HG03175 (cell line): ENCODE results near the gene FAM241B.

Experiments
- ATAC-seq: cut with Tn5 transposase; IDR thresholded peaks from one replicate; pipeline ENCODE4 v1.9.1; 2021; ENCODE audit warnings: mild to moderate bottlenecking, moderate library complexity; ENCODE audit not compliant: unreplicated experiment

The FAM241B gene

DNA sequence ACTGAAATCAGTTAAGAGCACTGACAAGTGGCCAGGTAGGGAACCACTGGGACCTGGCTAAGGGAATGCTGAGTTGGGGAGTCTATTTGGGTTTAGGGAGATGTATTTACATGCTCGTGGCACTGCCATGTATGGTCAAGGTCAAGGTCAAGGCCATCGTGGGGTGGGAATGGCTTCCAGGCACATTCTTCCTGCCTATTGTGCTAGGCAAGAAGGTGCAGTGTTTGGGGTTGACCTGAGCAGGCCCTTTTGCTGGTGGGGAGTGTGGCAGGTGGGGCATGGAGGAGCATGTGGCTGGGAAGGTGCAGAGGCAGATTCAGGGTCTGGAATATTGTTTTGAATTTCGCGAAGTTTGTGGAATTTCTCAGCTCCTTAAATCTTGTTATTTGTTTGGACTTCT, 17.8 kb downstream of the FAM241B start:
- no peak for ATAC-seq

DNA sequence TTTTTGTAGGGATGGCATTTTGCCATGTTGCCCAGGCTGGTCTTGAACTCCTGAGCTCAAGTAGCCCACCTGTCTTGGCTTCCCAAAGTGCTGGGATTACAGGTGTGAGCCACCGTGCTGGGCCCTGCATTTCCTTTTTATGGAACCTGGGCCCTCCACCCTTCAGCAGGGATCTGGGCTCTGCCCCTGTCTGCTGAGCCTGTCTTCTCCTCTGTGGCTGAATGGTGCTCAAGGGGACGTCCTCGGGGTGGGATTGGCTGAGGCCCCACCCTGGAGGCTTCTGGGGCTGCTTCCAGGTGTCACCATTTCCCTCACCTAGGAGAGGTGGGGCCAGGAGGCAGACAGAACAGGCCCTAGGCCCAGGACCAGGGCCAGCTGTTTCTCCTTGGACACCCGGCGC, 18.4 kb downstream of the FAM241B start:
- ATAC-seq, result no peak

DNA sequence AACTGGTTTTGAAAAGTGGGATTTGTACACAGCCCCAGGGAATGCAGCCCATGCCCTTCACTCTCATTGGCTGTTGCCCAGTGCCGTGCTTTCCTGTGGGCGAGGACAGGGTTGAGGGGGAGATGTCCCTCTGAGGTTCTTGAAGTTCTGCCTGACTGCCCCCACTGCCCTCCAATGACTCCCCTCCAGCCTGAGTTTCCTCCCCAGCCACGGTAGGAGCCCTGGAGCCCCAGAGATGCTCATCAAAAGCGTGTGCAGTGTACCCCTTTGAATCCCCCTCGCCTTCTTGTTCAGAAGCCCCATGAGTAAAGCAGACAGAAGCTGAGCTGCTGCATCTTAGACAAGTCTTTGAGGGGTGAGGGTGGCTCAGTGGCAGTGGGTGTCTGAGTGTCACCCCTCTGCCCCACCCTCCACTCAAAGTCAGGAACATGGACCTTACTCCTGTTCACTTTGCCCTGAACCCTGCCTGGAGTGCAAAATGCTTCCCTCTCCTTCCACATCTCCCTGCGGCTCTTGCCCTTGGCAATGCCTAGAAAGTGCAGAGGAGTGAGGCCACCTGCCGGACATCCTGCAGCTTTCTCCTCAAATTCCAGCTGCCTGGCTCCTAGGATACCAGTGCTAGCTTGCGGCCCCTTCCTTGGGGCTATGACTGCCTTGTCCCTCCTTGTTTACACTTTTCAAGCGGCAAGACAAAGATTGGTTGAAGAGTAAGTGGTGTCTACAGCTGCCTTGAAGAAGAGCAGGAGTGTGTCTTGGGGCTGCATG, 19.9 kb downstream of the FAM241B start:
- ATAC-seq, result no peak

DNA sequence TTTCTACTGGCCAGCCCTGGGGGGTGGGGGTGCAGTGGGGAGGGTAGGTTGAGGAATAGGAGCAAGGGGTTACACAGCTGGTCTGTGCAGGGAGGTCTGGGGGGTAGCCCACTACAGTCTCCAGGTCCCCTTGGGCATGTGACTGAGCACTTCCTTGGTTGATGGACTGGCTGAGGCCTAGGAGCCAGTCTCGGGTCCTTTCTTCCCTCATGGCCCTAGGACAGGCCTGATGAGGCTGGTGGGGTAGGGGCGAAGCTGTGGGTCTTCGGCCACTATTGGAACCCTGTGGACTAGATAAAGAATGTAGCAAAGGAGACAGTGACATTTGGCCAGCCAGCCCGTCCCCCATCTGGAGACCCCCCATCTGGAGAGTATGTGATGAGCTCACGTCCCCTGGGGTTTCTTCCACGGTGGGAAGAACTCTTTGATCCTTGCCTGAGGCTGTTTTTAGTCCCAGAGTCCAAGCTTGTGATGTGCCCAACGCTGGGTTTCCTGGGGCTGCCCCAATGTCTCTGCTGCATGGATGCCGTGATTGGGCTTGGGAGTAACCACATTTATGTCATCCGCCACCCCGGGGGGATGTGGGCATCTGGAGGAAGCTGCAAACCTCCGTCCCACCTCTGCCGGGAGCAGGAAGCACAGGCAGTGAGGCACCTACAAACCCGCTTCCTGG, 20.7 kb downstream of the FAM241B start:
- ATAC-seq, result no peak

DNA sequence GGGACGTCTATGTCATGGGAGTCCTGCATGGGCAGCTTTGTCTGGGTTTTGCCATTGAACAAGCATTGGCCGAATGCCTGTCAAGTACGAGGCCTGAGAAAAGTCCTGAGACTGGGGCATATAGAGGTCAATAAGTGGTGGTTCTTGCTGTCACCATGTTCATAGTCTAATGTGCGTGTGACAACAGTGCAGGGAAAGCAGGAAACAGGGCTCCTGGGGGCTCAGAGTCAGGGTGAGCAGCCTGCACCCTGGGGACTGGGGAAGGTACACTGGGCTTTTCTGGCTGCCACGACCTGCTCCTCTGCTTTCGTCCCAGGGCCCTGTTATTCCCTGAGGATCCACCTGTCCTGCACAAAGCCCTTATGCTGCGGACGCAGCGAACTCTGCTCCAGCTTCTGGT, 21.3 kb downstream of the FAM241B start:
- ATAC-seq, result no peak

DNA sequence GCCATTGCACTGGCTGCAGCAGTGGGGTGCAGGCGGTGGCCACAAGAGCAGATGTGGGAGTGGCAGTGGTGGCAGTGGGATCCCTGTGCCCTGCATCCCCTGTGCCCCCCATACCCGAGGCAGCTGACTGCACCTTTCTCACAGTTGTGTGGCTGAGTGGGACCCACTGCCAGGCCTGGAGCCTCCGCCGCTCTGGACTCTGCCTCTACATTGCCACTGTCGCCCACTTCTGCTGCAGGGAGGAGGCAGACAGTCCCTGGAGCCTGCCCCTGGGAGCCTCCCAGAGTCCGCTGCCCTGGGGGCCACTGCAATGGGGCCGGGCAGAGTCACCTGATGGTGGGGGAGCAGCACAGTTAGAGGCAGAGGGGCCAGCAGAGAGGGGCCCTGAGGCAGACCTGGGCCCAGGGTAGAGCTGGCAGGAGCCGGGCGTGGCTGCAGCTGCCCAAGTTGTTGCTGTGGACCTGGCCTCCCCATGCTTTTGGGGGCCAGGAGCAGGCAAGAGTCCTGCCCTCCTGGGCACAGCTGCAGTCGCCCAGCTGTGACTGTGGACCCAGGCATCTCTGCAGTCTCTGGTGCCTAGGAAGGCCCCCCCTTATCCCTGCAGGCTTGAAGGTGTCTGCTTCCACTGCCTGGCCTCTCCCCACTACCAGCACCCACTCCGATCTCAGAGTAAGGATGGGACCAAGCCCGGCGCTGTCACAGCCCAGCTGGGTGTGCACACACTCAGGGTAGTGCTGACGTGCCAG, 22.2 kb downstream of the FAM241B start:
- no peak for ATAC-seq

DNA sequence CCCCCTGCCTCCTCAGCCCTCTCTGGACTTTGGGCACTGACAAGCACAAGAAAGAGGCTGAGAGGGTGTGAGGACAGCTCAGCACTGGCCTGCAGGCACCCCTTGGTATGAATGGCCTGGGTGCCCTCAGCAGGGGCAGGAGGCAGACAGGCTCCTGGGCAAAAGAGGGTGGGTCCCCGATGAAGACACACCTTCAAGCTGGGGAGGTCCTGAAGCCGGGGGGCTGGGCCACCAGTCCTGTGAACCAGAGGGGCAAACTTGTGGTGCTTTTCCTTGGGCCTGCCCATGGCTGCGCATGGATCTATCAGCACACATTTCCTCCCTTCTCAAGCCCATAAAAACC, 22.8 kb downstream of the FAM241B start:
- ATAC-seq, result no peak

DNA sequence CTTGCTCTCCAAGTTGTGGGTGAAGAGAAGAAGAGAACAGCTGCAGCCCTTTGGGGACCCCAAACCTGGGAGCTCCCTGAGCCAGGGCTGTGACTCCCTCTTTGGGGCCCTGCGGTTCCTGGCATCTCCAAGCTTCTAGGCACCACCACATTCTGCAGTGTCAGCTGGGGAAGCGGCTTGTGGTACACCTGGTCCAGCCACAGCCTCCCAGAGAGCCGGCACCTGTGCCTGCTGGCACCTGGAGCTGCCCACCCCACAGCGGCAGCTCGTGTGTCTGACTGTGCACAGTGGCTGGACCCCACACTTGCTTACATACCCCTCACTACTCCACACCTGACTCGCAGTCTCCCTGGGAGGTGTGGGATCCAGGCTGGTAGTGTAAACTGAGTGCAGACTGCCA, 23.5 kb downstream of the FAM241B start:
- no peak for ATAC-seq

DNA sequence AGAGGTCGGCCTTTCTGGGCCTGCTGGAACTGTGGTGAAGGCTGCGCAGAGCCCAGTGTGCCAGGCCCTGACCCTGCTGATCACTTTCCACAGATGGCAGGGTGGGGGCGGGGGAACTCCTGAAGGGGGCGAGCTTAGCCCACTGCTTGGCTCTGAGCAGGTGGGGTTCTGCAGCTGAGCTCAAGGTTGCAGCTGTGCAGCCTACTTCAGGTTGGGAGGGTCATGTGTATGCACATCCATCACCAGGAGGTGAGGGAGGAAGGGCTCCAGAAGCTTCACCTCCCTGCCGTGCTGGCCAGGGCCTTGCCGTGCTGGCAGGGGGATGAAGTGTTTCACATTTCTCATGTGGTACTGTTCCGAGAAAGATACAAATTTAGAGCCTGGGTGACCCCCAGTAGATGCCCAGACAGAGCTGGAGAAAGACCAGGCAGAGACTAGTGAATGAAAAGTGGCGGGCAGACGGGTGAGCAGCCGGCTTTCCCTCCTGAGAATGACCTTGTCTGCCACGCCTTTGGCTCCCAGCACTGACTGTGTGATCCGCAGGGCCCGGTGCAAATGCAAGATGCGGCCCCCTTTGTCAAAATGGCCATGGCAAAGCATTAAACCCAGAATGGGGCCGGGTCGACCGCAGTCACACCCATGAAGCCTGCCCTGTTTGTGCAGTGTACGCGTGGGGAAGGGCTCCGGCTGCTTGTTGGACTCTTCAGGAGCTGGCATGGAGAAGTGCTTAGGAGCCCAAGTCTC, 25.2 kb downstream of the FAM241B start:
- ATAC-seq, result no peak

DNA sequence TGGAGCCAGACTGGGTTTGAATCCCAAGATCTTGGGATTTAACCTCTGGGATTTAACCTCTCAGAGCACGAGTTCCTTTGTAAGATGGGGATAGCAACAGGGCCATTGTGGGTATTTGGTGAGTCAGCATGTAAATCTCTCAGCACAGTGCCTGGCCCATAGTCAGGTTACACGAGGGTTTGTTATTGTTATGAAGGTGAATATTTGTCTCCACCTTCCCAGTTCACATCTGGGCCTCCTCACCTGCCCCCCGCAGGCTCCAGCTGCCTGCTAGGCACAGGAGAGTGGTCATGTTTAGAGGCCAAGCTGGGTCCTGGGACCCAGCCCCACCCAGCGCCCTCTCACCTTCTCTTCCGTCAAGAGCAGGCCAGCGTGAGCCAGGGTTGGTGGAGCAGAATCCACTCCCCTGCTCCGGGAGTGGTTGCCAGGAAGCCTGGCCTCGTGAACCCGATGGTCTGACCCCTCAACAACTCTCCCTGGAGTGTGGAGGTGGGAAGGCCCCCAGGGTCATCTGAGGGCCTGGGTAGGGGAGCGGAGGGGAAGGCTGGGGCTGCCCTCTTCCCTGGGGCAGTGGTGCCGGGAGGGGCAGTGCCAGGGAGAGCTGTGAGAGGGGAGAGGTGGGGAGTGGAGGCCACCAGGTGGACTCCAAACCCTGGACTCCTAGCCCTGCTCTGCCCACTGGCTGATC, 26.0 kb downstream of the FAM241B start:
- no peak for ATAC-seq

DNA sequence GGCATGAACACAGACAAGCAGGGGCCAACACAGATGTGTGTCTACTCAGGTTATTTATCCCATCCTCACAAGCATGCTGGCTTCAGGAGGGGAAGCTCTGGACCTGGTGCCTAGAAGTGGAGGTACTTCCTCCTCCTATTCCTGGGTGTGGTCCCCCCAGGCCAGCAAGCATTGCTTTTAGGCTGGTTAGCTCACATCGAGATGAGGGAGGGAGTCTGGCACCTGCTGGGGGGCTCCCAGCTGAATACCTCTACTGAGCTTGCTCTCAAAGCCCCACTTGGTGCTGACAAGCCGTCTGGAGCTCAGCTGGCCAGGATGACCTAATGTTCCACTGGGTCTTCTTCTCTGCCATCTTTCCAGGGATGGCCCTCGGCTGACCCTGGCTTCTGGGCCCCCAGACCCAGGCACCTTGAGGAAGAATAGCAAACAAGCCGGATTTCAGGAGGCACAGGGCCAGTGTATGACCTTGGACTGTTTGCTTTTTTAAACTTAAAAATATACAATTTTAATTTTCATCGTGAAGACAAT, 26.8 kb downstream of the FAM241B start:
- no peak for ATAC-seq

DNA sequence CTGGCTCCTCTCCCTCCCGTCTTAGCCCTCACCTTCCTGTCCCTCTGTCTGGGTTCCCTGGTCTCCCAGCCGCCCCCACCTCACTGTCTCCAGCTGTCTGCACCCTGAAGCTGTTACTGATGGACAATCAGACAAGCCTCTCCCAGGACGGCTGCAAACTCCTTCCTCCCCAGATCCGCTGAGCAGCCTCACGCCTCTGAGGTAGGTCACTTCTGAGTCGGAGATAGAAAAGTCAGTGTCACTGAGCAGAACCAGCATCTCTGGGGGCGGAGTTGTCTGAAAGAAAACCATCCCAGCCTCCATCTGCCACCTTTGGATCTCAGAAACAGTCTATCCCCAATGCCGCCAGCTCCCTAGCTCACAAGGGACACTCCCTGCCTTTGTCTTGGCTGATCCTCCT, 27.4 kb downstream of the FAM241B start:
- no peak for ATAC-seq

DNA sequence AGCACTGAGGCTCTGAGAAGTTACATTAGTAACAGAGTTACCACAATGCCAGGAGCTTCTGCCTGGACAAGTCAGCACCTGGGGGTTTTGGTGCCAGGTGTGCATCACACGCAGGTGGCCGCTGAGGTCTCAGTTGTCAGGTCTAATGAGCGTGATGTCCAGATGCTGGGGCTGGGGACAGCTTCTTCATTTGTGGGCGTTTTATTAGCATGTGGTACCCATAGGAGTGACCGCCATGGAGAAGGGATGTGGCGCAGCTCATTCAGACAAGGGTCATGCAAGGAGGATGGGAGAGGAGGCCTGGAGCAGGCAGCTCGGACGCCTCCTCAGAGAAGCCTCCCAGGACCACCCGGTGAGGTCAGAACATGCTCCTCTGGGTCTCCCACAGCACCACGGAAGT, 27.8 kb downstream of the FAM241B start:
- no peak for ATAC-seq

DNA sequence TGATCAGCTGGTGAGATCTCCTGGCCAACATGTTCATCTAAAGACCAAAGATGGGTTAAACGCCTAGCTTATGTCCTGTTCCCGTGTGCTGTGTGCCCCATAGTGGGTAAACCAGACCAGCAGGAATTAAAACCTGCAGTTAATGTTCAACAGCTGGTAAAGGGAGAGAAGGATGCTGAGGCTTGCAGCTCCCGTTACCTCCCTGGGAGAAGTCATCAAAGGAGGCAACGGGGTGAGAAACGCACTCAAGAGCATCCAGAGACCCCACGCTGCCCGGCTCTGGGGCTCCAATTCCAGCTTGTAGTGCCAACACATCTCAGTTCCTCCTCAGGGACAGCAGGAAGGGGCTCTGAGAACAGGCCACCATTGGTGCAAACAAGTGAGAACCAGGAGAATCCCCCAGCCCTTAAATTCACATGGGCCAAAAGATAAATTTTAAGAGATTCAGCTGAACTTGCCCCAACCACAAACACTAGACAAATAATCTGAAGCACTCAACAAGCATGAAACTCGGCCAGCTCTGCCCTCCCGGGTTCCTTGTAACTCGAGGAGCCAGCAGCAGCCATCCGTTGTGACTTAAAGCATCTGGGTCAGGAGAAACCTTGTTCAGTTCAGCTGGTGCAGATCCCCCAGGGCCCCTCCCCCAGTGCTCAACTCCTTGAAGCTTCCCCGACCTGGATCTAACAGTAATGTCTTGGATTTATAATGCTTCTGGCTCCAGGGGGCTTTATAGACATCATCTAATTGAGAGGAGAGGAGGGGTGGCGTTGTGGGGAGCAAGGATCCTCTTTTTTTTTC, 29.4 kb downstream of the FAM241B start:
- ATAC-seq, result no peak

DNA sequence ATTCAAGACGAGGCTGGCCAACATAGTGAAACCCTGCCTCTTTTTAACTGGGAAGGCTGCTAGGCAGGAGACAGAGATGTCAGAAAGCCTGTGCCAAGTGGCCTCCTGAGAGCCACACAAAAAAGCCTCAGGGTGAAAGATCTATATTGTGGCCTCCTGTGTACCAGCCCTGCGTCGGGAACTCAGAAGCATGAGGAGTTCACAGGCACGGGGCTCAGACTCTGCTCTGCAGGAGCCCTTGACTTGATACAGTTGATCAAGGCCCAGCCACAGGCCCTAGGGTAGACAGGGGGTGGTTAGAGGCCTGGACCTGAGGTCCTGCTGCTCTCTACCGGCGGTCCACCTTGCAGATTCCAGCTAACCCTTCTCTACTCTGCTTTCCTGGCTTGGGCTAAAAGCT, 30.2 kb downstream of the FAM241B start:
- no peak for ATAC-seq

DNA sequence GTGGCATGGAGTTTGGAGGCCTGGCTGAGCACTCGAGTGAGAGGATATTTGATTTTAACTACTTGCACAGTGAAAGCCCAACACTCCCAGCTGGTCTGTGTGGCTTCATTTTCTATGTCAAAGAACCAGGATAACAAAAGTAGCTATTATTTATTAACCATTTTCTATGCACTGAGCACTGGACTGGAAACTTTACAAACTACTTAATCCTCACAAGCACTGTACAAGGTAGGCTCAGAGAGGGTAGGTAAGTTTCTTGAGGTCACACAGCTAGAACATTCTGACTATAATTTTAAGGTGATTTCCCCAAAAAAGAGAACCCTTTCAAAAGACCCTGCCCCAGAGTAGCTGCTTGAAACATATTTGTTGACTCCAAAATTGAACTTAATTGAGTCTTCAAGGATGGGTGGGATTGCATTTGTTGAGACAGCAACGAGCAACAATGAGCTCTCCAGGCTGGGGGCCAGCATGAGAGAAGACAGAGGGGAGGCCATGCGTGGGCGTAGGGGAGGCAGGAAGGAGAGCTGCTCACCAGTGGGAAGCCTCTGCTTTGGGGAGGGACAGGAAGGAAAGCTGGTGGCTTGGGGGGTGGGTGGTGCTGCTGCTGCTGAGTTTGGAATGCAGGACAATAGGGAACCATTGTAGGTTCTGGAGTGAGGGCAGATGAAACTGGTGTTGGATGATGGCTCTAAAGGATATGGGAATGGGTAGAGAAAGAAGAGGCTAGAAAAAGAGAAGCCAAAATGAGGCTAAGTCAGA, 31.5 kb downstream of the FAM241B start:
- ATAC-seq, result no peak

DNA sequence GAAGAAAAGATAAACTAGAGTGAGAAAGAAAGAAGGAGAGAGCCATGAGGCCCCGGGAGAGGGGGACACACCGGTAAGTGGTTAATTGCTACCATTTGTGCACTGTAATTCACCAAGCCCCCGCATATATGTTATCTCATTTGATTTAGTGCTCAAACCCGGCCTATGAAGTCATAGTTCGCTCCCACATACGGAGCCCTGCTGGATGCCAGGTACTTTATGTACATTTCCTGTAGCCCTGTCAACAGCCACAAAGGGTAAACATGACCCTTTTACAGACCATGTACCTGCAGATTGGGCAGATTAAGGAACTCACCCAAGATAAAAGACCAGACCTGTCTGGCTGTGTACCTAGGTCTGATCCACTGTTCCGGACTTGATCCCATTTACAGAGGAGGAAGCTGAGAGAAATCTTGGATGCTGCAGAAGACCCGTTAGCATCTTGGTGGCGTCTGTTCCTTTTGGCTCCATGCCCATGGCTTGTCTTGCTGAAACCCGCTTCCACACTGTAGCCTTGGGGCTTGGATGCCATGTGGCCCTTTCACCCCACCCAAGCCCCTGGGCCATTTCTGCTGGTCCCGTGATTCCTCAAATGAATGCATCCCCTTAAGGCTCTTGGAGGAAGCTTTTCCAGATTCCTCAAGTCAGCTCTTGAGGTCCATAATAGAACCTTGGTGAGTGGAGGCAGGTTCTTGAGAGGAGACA, 32.3 kb downstream of the FAM241B start:
- ATAC-seq, result no peak

DNA sequence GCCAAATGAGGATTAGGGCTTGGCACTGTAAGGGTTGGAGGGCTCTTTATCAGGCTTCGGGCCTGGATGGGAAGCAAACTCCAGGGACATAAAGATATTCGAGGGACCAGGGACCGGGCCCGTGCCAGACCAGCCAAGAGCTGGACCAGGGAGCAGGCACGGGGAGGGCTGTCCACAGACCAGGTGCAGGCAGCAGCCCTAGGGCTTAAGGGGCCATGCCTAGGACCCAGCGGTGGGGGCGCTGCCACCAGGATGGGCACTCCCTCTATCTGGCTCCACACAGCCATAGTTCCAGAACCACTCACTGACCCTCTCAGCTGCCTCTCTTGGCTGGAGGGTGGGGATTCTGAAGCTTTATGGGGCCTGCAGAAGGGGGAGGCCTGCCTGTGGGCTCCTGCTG, 32.9 kb downstream of the FAM241B start:
- ATAC-seq, result no peak
